Thyroid gland (tissue), 4 donors: ENCODE measurements around the gene WDR64.

Source experiments
- CTCF ChIP-seq, 6 experiments: fragments of 200-600 bp in 3 of 6; fragments of 450-650 bp in 3 of 6; sonication (generic) in 3 of 6; IDR thresholded peaks; one replicate each; pipeline ENCODE4 v1.5.1; 2016 to 2019; ENCODE audit warnings: antibody characterized with exemption in 6 of 6, mild to moderate bottlenecking in 2 of 6, inconsistent platforms in 1 of 6, moderate library complexity in 1 of 6
- POLR2A ChIP-seq, 2 donors: fragments of 450-650 bp; IDR thresholded peaks; one replicate each; pipeline ENCODE4 v1.6.1; 2017; ENCODE audit warnings: antibody characterized with exemption in 2 of 2, mild to moderate bottlenecking in 2 of 2, moderate library complexity in 1 of 2

GRCh38 chr1:241751524-241751923 lies 99.4 kb downstream of the WDR64 start:
- TF ChIP-seq CTCF (IDR thresholded peaks at IDR 0.05) (no peak), POLR2A (IDR thresholded peaks at IDR 0.05) (no peak)
